Caco-2 (cell line): ENCODE data around the gene FOLH1. TPM values are rescaled to one million over a fixed set of nuclear protein-coding genes. Genes with fewer than 3 reads are reported as not detected.
"Not testable (repeated sequence)": the region's sequence is repeated elsewhere in the genome, so short reads cannot be mapped to it uniquely, and the experiment has no call there.

Source experiments
- BruUV-seq: library from RNA; stranded (reverse); fragments of 400-500 nt; replicated peaks from 2 replicates; lab custom pipeline; 2021; lab: Mats Ljungman, UMichigan
- CTCF ChIA-PET: fragments of 300-600 bp; sonication (Branson Sonifier 250); formaldehyde crosslinking; loops from one replicate; lab custom pipeline; 2022; ENCODE audit warnings: antibody characterized with exemption; lab: Charles Lee
- POLR2A ChIA-PET: fragments of 300-600 bp; sonication (Branson Sonifier 250); formaldehyde crosslinking; loops from one replicate; lab custom pipeline; 2022; ENCODE audit warnings: antibody characterized with exemption; lab: Charles Lee
- DNase-seq, 2 experiments: peaks; one replicate each; pipeline versions ENCODE4 v3.0.0 to v3.0.0-alpha.2; 2020 to 2022
- H3K27me3 ChIP-seq: replicated peaks from 2 replicates; pipeline ENCODE4 v1.6.0; 2011; ENCODE audit warnings: low read length; ENCODE audit not compliant: control insufficient read depth, insufficient read depth
- H3K36me3 ChIP-seq: 2 replicates; pipeline ENCODE4 v1.5.1; 2011; ENCODE audit warnings: low read length; ENCODE audit not compliant: control insufficient read depth, insufficient read depth
- H3K4me1 ChIP-seq: fragments of 250-450 bp; sonication (Bioruptor Pico); 2 replicates; pipeline ENCODE4 v1.5.1; 2020; ENCODE audit warnings: mild to moderate bottlenecking
- H3K4me3 ChIP-seq: 2 replicates; pipeline ENCODE4 v1.5.1; 2011; ENCODE audit warnings: low read depth, mild to moderate bottlenecking, control low read depth, low read length
- H3K9me3 ChIP-seq: fragments of 250-450 bp; sonication (Bioruptor Pico); 2 replicates; pipeline ENCODE4 v1.5.1; 2020; ENCODE audit warnings: mild to moderate bottlenecking, moderate library complexity
- H3K27ac Mint-ChIP-seq: one replicate; pipeline ENCODE4 v1.8.0; 2022; ENCODE audit warnings: mixed read lengths; ENCODE audit not compliant: unreplicated experiment
- H3K27me3 Mint-ChIP-seq: one replicate; pipeline ENCODE4 v1.8.0; 2022; ENCODE audit warnings: mixed read lengths; ENCODE audit not compliant: insufficient read depth, unreplicated experiment
- H3K36me3 Mint-ChIP-seq: one replicate; pipeline ENCODE4 v1.8.0; 2022; ENCODE audit warnings: mild to moderate bottlenecking, mixed read lengths; ENCODE audit not compliant: insufficient read depth, unreplicated experiment
- H3K4me1 Mint-ChIP-seq: one replicate; pipeline ENCODE4 v1.8.0; 2022; ENCODE audit warnings: low read depth, mixed read lengths; ENCODE audit not compliant: unreplicated experiment
- H3K4me3 Mint-ChIP-seq: one replicate; pipeline ENCODE4 v1.8.0; 2022; ENCODE audit warnings: mild to moderate bottlenecking, moderate library complexity, mixed read lengths; ENCODE audit not compliant: unreplicated experiment
- H3K9me3 Mint-ChIP-seq: one replicate; pipeline ENCODE4 v1.8.0; 2022; ENCODE audit warnings: mixed read lengths; ENCODE audit not compliant: unreplicated experiment
- intact Hi-C: fragments of 100-400 bp; cut with micrococcal nuclease; formaldehyde crosslinking; loops from one replicate; pipeline ENCODE4 v1.10.0; 2022; ENCODE audit not compliant: unreplicated experiment
- total RNA-seq: library from RNA; stranded (reverse); gene quantifications from 2 replicates; pipeline ENCODE4 v1.2.3, GENCODE V29; 2022
- TF ChIP-seq, protein P1 (sequence below), 2 experiments: fragments of 200-600 bp in 1 of 2; IDR thresholded peaks; 1 replicate in 1 of 2; 2 replicates in 1 of 2; pipeline versions ENCODE4 v1.5.1 to v1.8.0; 2011 to 2022; ENCODE audit warnings: antibody characterized with exemption in 1 of 2, control low read depth in 1 of 2, inconsistent platforms in 1 of 2, low read depth in 1 of 2, low read length in 1 of 2, mild to moderate bottlenecking in 1 of 2, moderate library complexity in 1 of 2; ENCODE audit not compliant: insufficient read depth in 1 of 2, severe bottlenecking in 1 of 2, unreplicated experiment in 1 of 2

Gene FOLH1
- total RNA-seq, 1 experiment from 2014 or later = not detected

- H3K27me3 ChIP-seq, H3K9me3 Mint-ChIP-seq, H3K27me3 Mint-ChIP-seq, H3K27ac Mint-ChIP-seq, BruUV-seq, intact Hi-C loops, DNase-seq, H3K4me1 ChIP-seq, H3K4me1 Mint-ChIP-seq, POLR2A ChIA-PET, H3K36me3 Mint-ChIP-seq, CTCF ChIA-PET, H3K9me3 ChIP-seq, H3K36me3 ChIP-seq, H3K4me3 Mint-ChIP-seq, H3K4me3 ChIP-seq: not testable (repeated sequence)
Observed at GRCh38 chr11:49171613-49172012, 36.8 kb downstream of the FOLH1 start.

GRCh38 chr11:49169579-49169978, 38.8 kb downstream of the FOLH1 start:
- H3K27me3 ChIP-seq, DNase-seq, POLR2A ChIA-PET, H3K27me3 Mint-ChIP-seq, H3K36me3 Mint-ChIP-seq, H3K4me1 ChIP-seq, H3K4me1 Mint-ChIP-seq, H3K36me3 ChIP-seq, H3K4me3 Mint-ChIP-seq, H3K9me3 Mint-ChIP-seq, BruUV-seq, H3K4me3 ChIP-seq, CTCF ChIA-PET, H3K9me3 ChIP-seq, H3K27ac Mint-ChIP-seq: not testable (repeated sequence)
- TF ChIP-seq, protein P1, sequence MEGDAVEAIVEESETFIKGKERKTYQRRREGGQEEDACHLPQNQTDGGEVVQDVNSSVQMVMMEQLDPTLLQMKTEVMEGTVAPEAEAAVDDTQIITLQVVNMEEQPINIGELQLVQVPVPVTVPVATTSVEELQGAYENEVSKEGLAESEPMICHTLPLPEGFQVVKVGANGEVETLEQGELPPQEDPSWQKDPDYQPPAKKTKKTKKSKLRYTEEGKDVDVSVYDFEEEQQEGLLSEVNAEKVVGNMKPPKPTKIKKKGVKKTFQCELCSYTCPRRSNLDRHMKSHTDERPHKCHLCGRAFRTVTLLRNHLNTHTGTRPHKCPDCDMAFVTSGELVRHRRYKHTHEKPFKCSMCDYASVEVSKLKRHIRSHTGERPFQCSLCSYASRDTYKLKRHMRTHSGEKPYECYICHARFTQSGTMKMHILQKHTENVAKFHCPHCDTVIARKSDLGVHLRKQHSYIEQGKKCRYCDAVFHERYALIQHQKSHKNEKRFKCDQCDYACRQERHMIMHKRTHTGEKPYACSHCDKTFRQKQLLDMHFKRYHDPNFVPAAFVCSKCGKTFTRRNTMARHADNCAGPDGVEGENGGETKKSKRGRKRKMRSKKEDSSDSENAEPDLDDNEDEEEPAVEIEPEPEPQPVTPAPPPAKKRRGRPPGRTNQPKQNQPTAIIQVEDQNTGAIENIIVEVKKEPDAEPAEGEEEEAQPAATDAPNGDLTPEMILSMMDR (IDR thresholded peaks at IDR 0.05; ENCODE audit: insufficient read depth in 1 of 2, low read depth in 1 of 2, low read length in 1 of 2, severe bottlenecking in 1 of 2, unreplicated experiment in 1 of 2) = peak; percentile 10 to 16
- intact Hi-C loops = loop anchor here (5.0 kb wide), 1 partner anchor 862 kb away; the partner anchor contains the start of gene OR4S1

DNA sequence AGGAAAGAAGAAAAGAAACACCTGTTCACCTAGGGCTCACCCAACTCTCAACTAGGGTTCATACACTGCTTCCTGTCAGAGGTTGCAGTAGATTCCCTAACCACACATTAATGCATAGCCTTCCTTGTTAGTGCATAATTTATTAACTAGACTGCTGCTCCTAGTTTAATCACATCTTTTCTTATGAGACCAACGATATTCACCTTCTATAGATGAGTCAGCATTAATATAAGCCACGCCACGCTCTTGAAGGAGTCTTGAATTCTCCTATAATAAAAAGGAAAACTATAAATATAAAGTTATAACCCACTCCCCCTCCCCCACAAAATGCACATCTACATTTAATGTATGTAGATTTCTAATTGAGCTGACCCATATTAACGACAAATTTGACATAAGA, 39.4 kb downstream of the FOLH1 start:
- H3K4me3 Mint-ChIP-seq, POLR2A ChIA-PET, H3K27me3 ChIP-seq, H3K36me3 Mint-ChIP-seq, BruUV-seq, H3K9me3 ChIP-seq, DNase-seq, H3K4me1 ChIP-seq, H3K27me3 Mint-ChIP-seq, H3K9me3 Mint-ChIP-seq, CTCF ChIA-PET, H3K36me3 ChIP-seq, H3K4me3 ChIP-seq, H3K4me1 Mint-ChIP-seq, H3K27ac Mint-ChIP-seq: not testable (repeated sequence)
- intact Hi-C loops = loop anchor here (5.0 kb wide), 1 partner anchor 862 kb away; the partner anchor contains the start of gene OR4S1

GRCh38 chr11:49151211-49151610, 57.2 kb downstream of the FOLH1 start:
- CTCF ChIA-PET = no interaction called here
- H3K4me3 ChIP-seq = no peak overlapping the region
- Mint-ChIP-seq H3K4me1 (no peaks in the 10 kb centered on the region), H3K27ac (no peak overlapping the region), H3K4me3 (no peak overlapping the region), H3K27me3 (no peaks in the 10 kb centered on the region), H3K9me3 (no peaks in the 10 kb centered on the region), H3K36me3 (no peaks in the 10 kb centered on the region)
- TF ChIP-seq, protein P1 (IDR thresholded peaks at IDR 0.05; ENCODE audit: insufficient read depth in 1 of 2, low read depth in 1 of 2, low read length in 1 of 2, severe bottlenecking in 1 of 2, unreplicated experiment in 1 of 2) = no peak
- no peaks in the 10 kb centered on the region for H3K9me3 ChIP-seq
- H3K27me3 ChIP-seq = no peaks in the 10 kb centered on the region
- POLR2A ChIA-PET = no interaction called here
- no TSS peak for BruUV-seq
- no peaks in the 10 kb centered on the region for H3K36me3 ChIP-seq
- intact Hi-C loops = no loop called here
- DNase-seq = no peak
- no peaks in the 10 kb centered on the region for H3K4me1 ChIP-seq

- H3K4me1 ChIP-seq, POLR2A ChIA-PET, BruUV-seq, H3K4me1 Mint-ChIP-seq, H3K27me3 ChIP-seq, DNase-seq, intact Hi-C loops, H3K4me3 ChIP-seq, H3K9me3 ChIP-seq, H3K36me3 Mint-ChIP-seq, CTCF ChIA-PET, H3K4me3 Mint-ChIP-seq, H3K9me3 Mint-ChIP-seq, H3K27ac Mint-ChIP-seq, H3K27me3 Mint-ChIP-seq, H3K36me3 ChIP-seq: not testable (repeated sequence)
Observed at GRCh38 chr11:49102356-49102755, 106.0 kb downstream of the FOLH1 start.
